ENCODE results near the gene ATG2B.

The ATG2B gene

DNA sequence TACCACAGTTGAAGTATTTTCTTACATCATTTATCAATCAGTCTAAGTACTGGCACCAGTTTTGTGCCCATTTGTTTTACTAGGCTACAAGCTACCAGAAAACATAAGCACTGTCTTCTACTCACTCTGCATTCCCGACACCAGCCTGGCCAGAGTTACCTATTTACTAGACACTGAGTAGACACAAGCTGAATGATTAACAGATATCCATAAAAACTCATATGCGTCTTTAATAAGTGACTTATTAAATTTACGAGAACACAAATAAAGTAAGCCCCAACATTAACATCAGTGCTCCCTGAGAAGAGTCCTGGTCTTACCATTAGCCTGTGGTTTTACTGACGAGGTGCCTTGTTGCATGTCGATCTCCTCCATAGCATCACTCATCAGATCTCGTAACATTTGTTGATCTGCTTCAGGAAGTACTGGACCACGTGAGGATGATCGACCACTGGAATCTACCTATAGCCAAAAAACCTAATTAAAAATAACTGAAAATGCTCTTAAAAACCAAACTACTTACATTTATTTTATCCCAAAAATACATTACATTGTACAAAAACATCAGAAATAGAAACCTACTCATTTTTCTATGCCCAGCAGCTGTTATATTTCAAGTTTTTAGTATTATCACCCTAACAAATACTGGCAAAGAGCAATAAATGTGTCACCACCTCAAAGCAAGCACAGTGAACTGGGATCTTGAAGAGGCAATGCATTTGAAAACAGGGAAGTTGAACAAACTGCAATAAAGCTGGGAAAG, 53.8 kb downstream of the ATG2B start:
- no peak for DNase-seq

- DNase-seq, result no peak
Measured at GRCh38 chr14:96307434-96307833, 55.7 kb downstream of the ATG2B start.

DNA sequence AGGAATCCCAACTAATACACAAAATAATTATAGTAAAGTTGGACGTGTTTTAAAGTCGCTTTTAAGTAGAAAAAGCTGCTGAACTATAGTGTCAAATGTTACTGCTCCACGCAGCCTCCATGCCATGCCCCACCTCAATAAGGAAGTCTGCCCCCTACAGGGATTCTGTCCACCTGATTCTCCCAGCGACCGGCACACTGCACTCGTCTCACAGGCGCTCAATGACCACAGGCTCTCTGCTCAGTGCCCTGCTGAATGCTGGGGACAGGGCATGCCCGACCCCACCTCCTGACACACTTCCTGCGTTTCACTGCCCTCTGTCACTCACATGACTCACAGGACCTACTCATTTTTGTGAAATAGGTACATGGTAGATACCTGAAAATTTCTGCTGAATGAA, 58.2 kb downstream of the ATG2B start:
- no peak for DNase-seq

- no peak for DNase-seq
Measured at GRCh38 chr14:96303981-96304380, 59.2 kb downstream of the ATG2B start.

DNA sequence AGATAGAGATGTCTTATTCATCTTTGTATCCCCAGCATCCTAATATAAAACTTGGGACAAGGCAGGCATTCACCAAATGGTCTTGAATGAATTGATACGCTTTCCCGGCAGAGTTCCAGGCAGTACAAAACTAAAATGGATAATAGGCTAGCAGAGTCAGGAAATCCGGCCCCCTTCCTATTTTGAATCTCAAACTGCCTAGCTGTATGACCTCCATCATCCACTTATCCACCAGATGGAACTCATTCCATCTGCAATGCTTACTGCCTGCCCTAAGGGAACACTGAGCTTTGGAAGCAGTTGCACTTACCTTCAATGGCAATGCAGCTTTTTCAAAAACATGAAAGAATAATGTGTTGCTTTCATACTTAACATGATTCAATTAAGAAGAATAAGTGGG, 63.7 kb downstream of the ATG2B start:
- DNase-seq, result no peak

- DNase-seq, result no peak
Measured at GRCh38 chr14:96297997-96298515, 65.1 kb downstream of the ATG2B start.

GRCh38 chr14:96297000-96297399, 66.1 kb downstream of the ATG2B start:
- DNase-seq, result no peak

DNA sequence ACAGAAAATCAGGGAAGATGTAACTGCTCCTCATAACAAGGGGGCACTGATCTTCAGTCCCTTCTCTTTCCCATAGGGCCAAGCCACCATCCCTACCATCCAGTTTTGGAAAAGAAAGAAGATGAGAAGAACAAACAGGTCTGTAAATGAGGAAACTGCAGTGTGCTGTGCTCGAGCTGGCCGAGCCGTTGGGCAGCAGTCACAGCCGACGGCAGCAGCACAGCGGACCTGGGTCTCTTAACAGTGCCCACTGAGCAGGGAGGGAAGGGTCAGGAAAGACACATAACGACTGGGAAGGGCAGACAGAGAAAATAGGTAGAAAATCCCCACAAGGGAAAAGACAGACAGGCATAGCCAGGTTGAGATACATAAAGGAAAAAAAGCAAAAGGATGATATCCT, 68.9 kb downstream of the ATG2B start:
- no peak for DNase-seq

- DNase-seq, result no peak
Measured at GRCh38 chr14:96287856-96288255, 75.3 kb downstream of the ATG2B start.

DNA sequence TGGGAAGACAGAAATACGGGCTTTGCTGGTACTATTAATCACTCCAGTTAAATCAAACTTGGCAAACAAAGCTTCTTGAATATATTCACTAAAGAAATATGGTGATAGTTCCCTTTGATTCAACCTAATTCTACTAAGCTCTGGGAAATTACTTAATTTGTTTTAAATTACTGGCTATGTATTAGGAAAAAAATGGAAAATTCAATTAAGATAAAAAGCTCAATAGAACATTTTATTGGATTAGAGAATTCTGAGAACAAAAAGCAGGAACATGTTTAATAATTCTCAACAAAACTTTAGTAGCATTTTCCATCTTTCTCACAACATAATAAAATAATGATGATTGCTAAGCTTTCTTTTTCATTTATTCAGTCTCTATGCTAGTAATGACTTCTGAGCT, 76.9 kb downstream of the ATG2B start:
- DNase-seq, result no peak

DNA sequence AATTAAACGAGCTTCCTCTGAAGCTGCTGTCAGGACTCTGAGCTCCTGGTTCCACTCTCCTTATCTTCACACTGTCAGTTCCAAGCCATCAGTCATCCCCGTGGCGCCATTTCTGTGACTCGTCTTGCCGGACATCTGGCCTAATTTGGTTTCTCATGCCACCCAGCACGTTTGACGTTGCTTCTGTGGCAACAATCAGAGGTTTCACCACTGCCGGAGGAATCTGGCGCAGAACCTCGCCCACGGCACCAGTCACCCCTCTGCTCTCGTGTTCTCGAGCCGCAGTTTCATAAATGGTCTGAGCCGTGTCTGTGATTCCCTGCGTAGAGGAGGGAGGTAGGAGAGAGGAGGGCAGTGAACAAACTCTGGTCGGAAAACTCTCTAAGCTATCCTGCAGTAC, 77.5 kb downstream of the ATG2B start:
- no peak for DNase-seq

- no peak for DNase-seq
Measured at GRCh38 chr14:96284430-96284829, 78.7 kb downstream of the ATG2B start.

DNA sequence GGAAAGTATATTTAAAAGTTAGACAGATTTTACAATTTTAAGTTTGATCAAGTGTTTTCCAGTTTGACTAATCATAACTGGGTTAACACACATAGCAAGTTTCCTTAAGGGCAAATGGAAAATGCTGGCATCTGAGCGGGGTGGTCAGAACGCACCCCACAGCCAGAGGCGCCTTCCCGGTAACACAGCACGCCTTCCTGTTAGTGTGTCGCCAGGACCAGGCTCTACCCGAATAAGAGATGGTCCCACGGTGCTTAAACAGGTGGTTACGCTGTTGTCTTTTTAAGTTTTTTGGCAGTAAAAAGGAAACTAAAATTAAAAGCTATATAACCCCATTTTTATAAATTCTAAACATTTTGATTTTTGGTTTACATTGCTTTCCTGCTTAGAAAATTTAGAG, 79.1 kb downstream of the ATG2B start:
- no peak for DNase-seq

DNA sequence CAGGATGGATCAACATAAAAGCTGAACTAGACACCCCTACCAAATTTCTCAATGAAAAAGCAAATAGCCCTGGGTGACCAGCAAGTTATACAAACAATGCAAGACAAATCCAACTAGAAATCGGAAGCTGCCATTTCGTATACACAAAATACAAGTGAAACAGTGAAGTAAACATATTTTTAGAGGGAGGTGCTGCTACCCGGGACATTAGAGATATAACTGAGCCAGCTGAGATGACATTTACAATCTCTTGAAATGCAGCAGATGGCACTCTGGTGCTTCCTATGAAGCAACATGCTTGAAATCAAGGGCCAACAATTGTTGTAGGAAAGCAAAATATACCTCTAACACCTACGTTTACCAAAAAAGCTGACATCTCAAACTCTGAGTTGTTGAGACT, 81.7 kb downstream of the ATG2B start:
- DNase-seq, result no peak

DNA sequence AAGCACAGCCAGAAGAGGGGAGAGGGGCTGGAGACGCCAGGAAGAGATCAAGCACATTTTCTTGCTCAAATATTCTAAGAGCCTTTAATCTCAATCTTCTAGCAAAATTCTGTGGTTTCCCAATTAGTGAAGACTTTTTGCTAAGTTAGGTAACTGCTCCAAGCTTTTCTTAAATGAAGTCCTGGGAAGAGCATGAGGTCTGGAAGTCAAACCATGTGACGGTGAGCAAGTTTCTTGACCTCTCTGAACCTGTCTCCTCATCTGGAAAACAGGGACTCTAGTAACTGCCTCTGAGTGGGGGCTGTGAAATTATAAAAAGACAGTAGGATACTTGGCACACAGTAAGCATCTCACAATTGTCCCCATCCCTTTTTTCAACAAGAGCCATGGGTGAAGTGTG, 83.0 kb downstream of the ATG2B start:
- no peak for DNase-seq

- no peak for DNase-seq
Measured at GRCh38 chr14:96279564-96279963, 83.6 kb downstream of the ATG2B start.

- DNase-seq, result no peak
Measured at GRCh38 chr14:96277890-96278289, 85.3 kb downstream of the ATG2B start.

- DNase-seq, result peak; percentile 68
Measured at GRCh38 chr14:96275177-96276112, 87.7 kb downstream of the ATG2B start.

DNA sequence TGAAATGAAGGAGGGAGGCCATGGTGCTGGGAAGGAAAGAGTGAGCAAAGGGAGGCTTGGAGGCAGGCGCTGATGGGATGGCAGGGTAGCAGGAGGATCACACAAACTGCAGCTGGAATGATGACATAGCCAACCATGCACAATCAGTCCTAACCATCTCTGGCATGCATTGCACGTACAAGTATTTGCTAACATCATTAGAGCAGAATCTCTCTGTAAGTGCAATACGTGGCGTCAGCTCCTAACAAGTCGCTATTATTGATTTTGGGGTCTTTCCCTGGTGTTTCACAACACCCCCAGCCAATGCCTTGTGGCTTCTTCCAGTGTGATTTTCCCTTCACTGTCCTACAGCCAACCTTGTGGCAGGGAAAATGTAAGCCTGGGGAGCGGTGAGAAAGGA, 88.6 kb downstream of the ATG2B start:
- DNase-seq, result no peak

- no peak for DNase-seq
Measured at GRCh38 chr14:96274122-96274521, 89.0 kb downstream of the ATG2B start.

DNA sequence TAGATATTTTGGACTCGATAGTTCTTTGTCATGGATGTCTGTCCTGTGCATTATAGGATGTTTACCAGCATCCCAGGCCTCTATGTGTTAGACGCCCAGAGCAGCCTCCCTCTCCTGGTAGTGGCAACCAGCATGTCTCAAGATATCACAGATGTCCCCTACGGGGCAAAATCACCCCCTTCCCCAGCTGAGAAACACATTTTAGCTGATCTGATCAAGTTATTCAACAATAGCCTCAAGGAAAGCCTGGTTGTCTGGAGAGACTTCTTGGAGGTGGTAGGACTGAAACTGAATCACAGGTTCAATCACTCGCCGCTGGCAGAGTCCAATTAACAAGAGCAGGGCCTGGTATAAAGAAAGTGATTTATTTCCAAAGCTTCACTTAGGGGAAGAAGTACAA, 89.5 kb downstream of the ATG2B start:
- DNase-seq, result no peak

GRCh38 chr14:96272777-96273473, 90.2 kb downstream of the ATG2B start:
- no peak for DNase-seq

- no peak for DNase-seq
Measured at GRCh38 chr14:96271421-96271762, 91.7 kb downstream of the ATG2B start.

All from activated naive CD4-positive, alpha-beta T cell treated with Interleukin-2 at 50 U/mL for 16 hours (primary cell).